ENCODE results near the gene DMRT3.

- TF ChIP-seq EP300 (IDR thresholded peaks at IDR 0.05; ENCODE audit: borderline replicate concordance in 1 of 2, low read depth in 2 of 2, low read length in 2 of 2): no peak
- TF ChIP-seq CTCF (IDR thresholded peaks at IDR 0.05; ENCODE audit: control extremely low read depth in 1 of 3, insufficient read depth in 1 of 3, low read depth in 1 of 3, low read length in 3 of 3): no peak
- no peak for TF ChIP-seq SUZ12 (IDR thresholded peaks at IDR 0.05; ENCODE audit: low read length)
- TF ChIP-seq EGR1 (IDR thresholded peaks at IDR 0.05; ENCODE audit: borderline replicate concordance, low read depth, low read length): no peak
- TF ChIP-seq HDAC6 (IDR thresholded peaks at IDR 0.05; ENCODE audit: low read depth, low read length): no peak
- no peak for TF ChIP-seq ASH2L (IDR thresholded peaks at IDR 0.05; ENCODE audit: low read length)
- no peak for TF ChIP-seq POU5F1 (IDR thresholded peaks at IDR 0.05; ENCODE audit: low read depth, low read length)
- TF ChIP-seq POLR2AphosphoS5 (IDR thresholded peaks at IDR 0.05; ENCODE audit: low read depth, low read length): no peak
- TF ChIP-seq TAF1 (IDR thresholded peaks at IDR 0.05; ENCODE audit: low read depth, low read length): no peak
- no peak for TF ChIP-seq CEBPB (IDR thresholded peaks at IDR 0.05; ENCODE audit: low read depth, low read length)
- TF ChIP-seq POLR2A (IDR thresholded peaks at IDR 0.05; ENCODE audit: control extremely low read depth in 1 of 2, low read depth in 2 of 2, low read length in 2 of 2): no peak
- no peak for TF ChIP-seq EZH2 (IDR thresholded peaks at IDR 0.05; ENCODE audit: low read depth, low read length, severe bottlenecking)
- peak; percentile 76; the same call in 1 of the 2 replicates for TF ChIP-seq JUND (IDR thresholded peaks at IDR 0.05; ENCODE audit: low read length)
Observed at GRCh38 chr9:942805-943580, 33.5 kb upstream of the DMRT3 start.
